ENCODE measurements around the gene MGME1.
A peak's percentile ranks its signal among the peaks of the same experiment; 100 is the strongest.
"Not testable (repeated sequence)": the region's sequence is repeated elsewhere in the genome, so short reads cannot be mapped to it uniquely, and the experiment has no call there.

Gene MGME1

DNA sequence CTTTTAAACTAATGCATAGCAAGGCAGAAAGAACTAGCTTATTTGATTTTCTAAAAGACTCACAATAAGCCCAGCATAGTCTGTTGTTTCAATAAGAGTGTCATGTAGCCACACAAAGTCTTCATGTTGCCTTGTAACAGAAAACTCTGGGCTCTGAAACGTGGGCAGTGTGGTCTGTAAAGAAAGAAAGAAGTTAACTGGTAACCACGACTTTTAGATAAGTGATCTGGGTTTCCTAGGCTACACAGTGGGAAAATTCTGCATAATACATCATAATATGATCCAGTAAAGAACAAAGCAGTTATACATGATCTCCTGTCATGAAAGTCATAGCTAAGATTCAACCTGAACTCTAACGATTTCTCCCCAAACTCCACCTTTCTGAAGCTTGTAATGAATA, 13.5 kb upstream of the MGME1 start:
- no peak overlapping the region for H3K9ac ChIP-seq (ENCODE audit: low read depth, low read length)
- no peak overlapping the region for H3K4me2 ChIP-seq (ENCODE audit: low read length)
- no peak overlapping the region for H3K4me3 ChIP-seq (ENCODE audit: low read length)
- H3K4me1 ChIP-seq (ENCODE audit: control insufficient read depth, insufficient read depth, low read length), result peaks cover 30% of the 10 kb centered on the region
- H3K9me3 ChIP-seq (replicated peaks; ENCODE audit: low read length), result no peaks in the 10 kb centered on the region
- peaks cover 62% of the 10 kb centered on the region for H3K36me3 ChIP-seq (ENCODE audit: insufficient read depth, low read length)
- H3K27me3 ChIP-seq (ENCODE audit: control insufficient read depth, insufficient read depth, low read length), result no peaks in the 10 kb centered on the region

DNA sequence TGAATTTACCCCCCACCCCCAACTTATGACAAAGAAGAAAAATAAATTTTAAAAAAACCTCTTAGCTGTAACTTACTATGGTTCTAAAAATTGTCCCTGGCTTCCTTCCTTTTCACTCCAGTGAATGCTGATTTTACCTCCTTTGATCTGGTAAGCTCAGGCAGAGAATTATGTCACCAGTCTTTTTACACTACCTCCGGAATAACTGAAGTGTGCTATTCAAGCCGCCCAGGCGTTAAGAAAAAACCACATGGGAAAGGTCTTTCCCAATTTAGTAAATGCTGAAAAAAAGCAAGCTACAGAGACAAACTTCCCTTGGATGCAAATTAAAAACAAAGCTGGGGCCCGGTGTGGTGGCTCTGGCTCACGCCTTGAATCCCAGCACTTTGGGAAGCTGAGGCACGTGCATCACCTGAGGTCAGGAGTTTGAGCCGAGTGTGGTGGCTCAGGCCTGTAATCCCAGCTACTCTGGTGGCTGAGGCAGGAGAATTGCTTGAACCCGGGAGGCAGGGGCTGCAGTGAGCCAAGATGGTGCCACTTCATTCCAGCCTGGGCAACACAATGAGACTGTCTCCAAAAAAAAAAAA, 12.6 kb upstream of the MGME1 start:
- no peaks in the 10 kb centered on the region for H3K27me3 ChIP-seq (ENCODE audit: control insufficient read depth, insufficient read depth, low read length)
- no peak overlapping the region for H3K4me2 ChIP-seq (ENCODE audit: low read length)
- H3K9me3 ChIP-seq (replicated peaks; ENCODE audit: low read length), result no peaks in the 10 kb centered on the region
- no peak overlapping the region for H3K4me3 ChIP-seq (ENCODE audit: low read length)
- H3K4me1 ChIP-seq (ENCODE audit: control insufficient read depth, insufficient read depth, low read length), result peaks cover 37% of the 10 kb centered on the region
- H3K36me3 ChIP-seq (ENCODE audit: insufficient read depth, low read length), result peaks cover 53% of the 10 kb centered on the region
- H3K9ac ChIP-seq (ENCODE audit: low read depth, low read length), result no peak overlapping the region

DNA sequence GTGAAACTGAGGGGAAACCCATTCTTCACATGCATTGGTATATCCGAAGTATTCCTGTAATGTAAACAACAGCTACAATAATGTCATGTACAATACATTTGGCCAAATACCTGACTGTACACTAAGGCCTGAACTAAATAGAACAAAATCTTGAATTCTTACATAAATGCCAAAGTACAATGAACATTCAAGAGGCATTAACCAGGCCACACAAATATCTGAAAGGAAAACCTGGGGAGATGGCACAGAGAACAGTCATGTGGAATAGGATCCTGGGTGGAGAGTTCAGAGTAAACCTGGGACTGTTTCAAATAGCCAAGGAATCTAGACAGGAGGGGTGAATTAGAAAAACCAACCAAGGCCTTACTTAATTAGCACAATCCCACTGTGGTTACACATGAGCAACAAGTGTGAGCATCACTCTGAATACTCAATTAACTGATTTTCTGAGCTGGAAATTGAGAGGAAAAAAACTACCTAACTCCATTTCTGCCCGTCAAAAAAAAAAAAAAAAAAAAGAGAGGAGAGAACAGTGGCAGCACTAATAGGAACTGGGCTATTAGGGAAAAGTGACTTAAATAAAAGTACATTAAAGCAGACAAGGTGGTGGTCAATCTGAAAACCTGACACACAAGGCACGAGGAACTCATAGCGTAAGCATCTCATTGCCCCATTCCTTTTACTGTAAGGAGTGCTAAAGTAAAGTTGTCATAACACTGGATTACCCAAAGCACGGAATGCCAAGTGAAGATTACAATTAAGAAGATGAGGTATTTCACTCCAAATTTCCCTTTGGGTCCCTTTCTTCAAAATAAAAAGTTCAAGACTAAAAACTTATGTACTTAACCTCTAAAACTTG, 11.1 kb upstream of the MGME1 start:
- H3K4me2 ChIP-seq (ENCODE audit: low read length), result no peak overlapping the region
- H3K9ac ChIP-seq (ENCODE audit: low read depth, low read length), result no peak overlapping the region
- no peaks in the 10 kb centered on the region for H3K27me3 ChIP-seq (ENCODE audit: control insufficient read depth, insufficient read depth, low read length)
- H3K9me3 ChIP-seq (replicated peaks; ENCODE audit: low read length), result no peaks in the 10 kb centered on the region
- peaks cover 51% of the 10 kb centered on the region for H3K4me1 ChIP-seq (ENCODE audit: control insufficient read depth, insufficient read depth, low read length)
- peaks cover 42% of the 10 kb centered on the region for H3K36me3 ChIP-seq (ENCODE audit: insufficient read depth, low read length)
- H3K4me3 ChIP-seq (ENCODE audit: low read length), result no peak overlapping the region

DNA sequence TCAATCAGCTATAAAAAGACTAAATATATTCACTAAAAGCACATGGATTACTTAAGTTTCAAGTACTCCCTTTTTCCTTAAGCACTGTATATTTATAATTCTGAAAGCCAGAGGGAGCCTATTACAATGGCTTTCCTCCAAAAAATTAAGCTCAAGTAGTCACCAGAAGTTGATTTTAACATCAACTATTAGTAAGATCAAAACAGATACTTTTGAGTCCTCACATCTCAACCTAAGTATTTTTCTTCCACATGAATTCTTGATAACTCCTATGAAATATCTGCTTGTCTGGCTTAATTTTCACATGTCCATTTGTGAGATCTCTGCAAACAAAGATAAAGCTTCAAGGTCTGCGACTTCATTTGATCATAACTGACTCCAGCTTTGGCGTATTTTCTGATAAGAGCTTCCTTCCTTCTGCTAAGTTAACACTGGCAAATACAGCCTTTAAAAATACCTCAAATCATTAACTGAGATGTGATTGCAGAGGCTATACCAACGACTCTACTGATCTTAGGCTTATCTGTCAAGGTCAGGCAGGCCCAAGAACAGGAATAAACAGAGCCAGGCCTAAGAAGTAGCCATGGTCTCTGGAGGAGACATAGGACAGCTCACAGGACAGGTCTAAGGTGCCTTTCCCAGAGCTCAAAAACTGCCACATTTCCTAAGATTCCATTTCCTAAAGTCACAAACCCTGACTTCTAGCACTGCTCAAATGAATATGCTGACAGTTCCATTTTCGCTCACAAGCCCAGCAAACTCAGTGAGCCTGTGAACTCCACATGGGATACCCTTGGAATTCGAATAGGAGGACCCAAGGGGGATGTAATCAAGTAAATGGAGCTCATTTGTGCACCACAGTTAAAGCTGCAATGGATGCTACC, 10.2 kb upstream of the MGME1 start:
- H3K4me3 ChIP-seq (ENCODE audit: low read length), result no peak overlapping the region
- H3K4me1 ChIP-seq (ENCODE audit: control insufficient read depth, insufficient read depth, low read length), result peaks cover 60% of the 10 kb centered on the region
- H3K27me3 ChIP-seq (ENCODE audit: control insufficient read depth, insufficient read depth, low read length), result no peaks in the 10 kb centered on the region
- H3K9me3 ChIP-seq (replicated peaks; ENCODE audit: low read length), result no peaks in the 10 kb centered on the region
- peak overlapping the region; percentile 50 for H3K4me2 ChIP-seq (ENCODE audit: low read length)
- H3K9ac ChIP-seq (ENCODE audit: low read depth, low read length), result peak overlapping the region; percentile 3
- H3K36me3 ChIP-seq (ENCODE audit: insufficient read depth, low read length), result peaks cover 37% of the 10 kb centered on the region

DNA sequence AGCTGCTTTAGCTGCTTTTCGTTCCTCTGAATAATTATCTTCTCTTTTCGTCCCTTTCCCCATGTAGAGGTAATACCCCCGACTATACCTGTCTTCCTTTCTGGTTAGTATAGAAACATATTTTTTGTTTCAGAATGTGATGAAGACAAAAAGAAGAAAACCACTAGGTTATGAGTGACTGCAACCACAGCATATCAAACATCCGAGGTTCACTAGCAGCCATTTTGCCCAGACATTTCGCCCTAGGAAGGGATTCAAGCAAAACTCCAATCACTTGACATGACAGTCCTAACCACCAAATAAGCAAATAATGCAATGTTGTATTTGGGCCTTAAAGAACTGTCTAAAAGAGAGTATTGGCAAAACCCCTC, 9.6 kb upstream of the MGME1 start:
- Histone ChIP-seq H3K9ac (ENCODE audit: low read depth, low read length) (no peak overlapping the region), H3K9me3 (replicated peaks; ENCODE audit: low read length) (no peaks in the 10 kb centered on the region), H3K4me2 (ENCODE audit: low read length) (peak overlapping the region; percentile 50), H3K36me3 (ENCODE audit: insufficient read depth, low read length) (peaks cover 37% of the 10 kb centered on the region), H3K4me1 (ENCODE audit: control insufficient read depth, insufficient read depth, low read length) (peaks cover 66% of the 10 kb centered on the region), H3K27me3 (ENCODE audit: control insufficient read depth, insufficient read depth, low read length) (no peaks in the 10 kb centered on the region), H3K4me3 (ENCODE audit: low read length) (no peak overlapping the region)

DNA sequence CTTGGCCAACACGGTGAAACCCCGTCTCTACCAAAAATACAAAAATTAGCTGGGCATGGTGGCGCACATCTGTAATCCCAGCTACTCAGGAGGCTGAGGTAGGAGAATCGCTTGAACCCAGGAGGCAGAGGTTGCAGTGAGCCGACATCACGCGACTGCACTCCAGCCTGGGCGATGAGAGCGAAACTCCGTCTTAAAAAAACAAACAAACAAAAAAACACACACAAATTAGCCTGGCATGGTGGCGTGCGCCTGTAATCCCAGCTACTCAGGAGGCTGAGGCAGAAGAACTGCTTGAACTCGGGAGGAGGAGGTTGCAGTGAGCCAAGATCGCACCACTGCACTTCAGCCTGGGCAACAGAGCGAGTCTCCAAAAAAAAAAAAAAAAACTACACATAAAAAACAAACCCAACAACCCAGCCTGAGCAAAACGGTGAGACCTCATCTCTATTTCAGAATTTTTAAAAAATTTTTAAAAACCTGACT, 8.4 kb upstream of the MGME1 start:
- Histone ChIP-seq H3K4me2 (ENCODE audit: low read length) (peak overlapping the region; percentile 53), H3K9ac (ENCODE audit: low read depth, low read length) (peak overlapping the region; percentile 28), H3K4me1 (ENCODE audit: control insufficient read depth, insufficient read depth, low read length) (peaks cover 78% of the 10 kb centered on the region), H3K36me3 (ENCODE audit: insufficient read depth, low read length) (peaks cover 26% of the 10 kb centered on the region)
- not testable (repeated sequence) for H3K9me3 ChIP-seq (replicated peaks; ENCODE audit: low read length); H3K4me3 ChIP-seq (ENCODE audit: low read length); H3K27me3 ChIP-seq (ENCODE audit: control insufficient read depth, insufficient read depth, low read length)

DNA sequence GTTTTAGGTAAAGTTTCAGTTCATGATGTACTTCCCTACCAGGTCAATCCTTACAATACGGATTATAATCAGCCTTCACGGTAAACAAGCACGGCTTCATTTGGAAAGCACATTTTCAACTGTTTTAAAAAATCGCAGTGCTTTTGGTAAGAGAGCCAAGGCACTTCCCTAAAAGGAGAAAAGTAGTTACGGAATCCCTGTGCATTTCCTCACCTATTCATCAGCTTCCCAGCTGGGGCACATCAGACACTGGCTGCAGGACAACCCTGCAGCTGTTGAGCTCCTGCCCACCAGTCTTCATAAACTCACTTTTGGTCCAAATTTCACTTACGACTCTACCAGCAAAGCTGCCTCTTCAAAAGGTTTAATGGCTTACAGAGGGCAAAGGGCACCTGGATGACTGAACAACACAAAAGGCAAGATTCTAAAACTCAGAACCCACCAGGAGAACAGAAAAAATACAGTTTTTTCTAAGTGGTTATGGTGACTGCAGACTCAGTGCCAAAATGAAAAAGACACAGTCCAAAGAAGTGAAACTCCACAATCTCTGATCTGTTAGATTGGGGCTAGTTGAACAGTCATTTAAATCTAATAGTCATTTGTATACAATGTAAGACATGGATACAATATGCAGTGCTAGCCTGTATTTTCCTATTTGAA, 7.8 kb upstream of the MGME1 start:
- no peaks in the 10 kb centered on the region for H3K27me3 ChIP-seq (ENCODE audit: control insufficient read depth, insufficient read depth, low read length)

DNA sequence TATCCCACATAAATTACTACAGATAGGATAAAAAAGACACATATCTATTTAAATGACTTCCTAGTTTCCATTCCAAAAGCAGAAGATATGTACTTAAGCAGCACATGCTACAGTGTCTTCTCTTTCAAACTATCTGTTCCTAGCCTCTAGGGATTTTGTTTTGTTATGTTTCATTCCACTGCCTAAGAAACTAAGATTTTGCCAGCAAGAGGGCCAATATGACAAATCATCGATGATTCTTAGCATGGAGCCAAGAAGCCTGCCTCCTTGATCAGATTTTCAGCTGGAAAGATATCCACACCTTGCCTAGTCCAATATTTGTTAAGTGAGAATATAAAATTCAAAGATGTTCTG, 7.3 kb upstream of the MGME1 start:
- H3K4me2 ChIP-seq (ENCODE audit: low read length), result peak overlapping the region; percentile 53
- H3K4me3 ChIP-seq (ENCODE audit: low read length), result no peak overlapping the region
- no peaks in the 10 kb centered on the region for H3K9me3 ChIP-seq (replicated peaks; ENCODE audit: low read length)
- peak overlapping the region; percentile 28 for H3K9ac ChIP-seq (ENCODE audit: low read depth, low read length)
- H3K27me3 ChIP-seq (ENCODE audit: control insufficient read depth, insufficient read depth, low read length), result no peaks in the 10 kb centered on the region
- H3K36me3 ChIP-seq (ENCODE audit: insufficient read depth, low read length), result peaks cover 15% of the 10 kb centered on the region
- peaks cover 84% of the 10 kb centered on the region for H3K4me1 ChIP-seq (ENCODE audit: control insufficient read depth, insufficient read depth, low read length)

More for the DNA sequence above, 7.8 kb upstream of the MGME1 start:
- H3K4me2 ChIP-seq (ENCODE audit: low read length), result peak overlapping the region; percentile 53
- H3K9ac ChIP-seq (ENCODE audit: low read depth, low read length), result peak overlapping the region; percentile 28
- H3K9me3 ChIP-seq (replicated peaks; ENCODE audit: low read length), result no peaks in the 10 kb centered on the region
- peaks cover 84% of the 10 kb centered on the region for H3K4me1 ChIP-seq (ENCODE audit: control insufficient read depth, insufficient read depth, low read length)
- peaks cover 20% of the 10 kb centered on the region for H3K36me3 ChIP-seq (ENCODE audit: insufficient read depth, low read length)
- peak overlapping the region; percentile 15 for H3K4me3 ChIP-seq (ENCODE audit: low read length)

DNA sequence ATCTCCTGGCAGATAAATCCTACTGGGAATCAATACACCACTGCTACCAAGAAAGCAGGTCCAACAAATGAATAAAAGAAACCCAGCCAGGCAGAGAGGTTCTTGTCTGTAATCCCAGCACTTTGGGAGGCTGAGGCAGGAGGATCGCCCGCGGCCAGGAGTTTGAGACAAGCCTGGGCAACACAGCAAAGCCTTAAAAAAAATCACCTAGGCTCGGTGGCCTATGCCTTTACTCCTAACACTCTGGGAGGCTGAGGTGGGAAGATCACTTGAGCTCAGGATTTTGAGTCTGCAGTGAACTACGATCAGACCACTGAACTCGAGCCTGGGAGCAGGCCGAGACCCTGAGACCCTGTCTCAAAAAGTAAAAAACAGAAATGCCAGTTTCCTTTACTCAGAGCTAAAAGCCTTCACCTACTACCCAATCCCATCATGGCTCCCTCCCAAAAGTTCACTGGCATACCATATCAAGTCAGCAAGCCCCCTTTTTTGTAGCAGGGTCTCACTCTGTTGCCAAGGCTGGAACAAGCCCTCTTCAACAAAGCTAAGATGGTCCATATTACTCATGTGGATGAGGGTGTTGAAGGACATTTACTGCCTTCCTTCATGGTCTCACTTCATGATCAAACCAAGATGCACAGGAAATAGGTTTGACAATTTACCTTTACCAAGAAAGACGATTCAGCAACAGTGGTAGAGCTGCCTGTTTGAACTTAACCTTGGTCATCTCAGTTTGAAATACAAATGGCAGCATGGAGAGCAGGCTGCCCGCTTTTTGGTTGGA, 5.5 kb upstream of the MGME1 start:
- H3K9me3 ChIP-seq (replicated peaks; ENCODE audit: low read length), result no peaks in the 10 kb centered on the region
- H3K9ac ChIP-seq (ENCODE audit: low read depth, low read length), result no peak overlapping the region
- peaks cover 15% of the 10 kb centered on the region for H3K36me3 ChIP-seq (ENCODE audit: insufficient read depth, low read length)
- H3K4me2 ChIP-seq (ENCODE audit: low read length), result peak overlapping the region; percentile 51
- no peaks in the 10 kb centered on the region for H3K27me3 ChIP-seq (ENCODE audit: control insufficient read depth, insufficient read depth, low read length)
- H3K4me1 ChIP-seq (ENCODE audit: control insufficient read depth, insufficient read depth, low read length), result peaks cover 74% of the 10 kb centered on the region
- H3K4me3 ChIP-seq (ENCODE audit: low read length), result no peak overlapping the region

DNA sequence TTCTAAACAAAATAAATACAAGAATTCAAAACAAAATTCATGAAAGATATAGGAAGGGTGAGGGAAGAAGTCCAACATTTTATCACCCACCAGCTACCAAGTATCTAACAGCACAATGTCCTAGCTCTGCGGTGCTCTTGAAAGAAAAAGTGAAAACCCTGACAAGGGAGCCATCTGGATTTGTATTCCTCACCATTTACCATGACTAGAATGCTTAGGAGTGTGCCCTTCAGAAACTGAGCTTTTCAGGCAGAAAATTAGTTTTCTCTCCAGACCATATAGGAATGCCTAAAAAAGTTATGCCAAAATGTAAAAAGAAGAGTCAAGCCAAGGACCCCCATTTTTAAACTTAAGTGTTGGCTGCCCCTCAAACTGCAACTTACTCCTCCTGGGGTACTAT, 4.7 kb upstream of the MGME1 start:
- Histone ChIP-seq H3K4me3 (ENCODE audit: low read length) (no peak overlapping the region), H3K27me3 (ENCODE audit: control insufficient read depth, insufficient read depth, low read length) (no peaks in the 10 kb centered on the region), H3K9me3 (replicated peaks; ENCODE audit: low read length) (no peaks in the 10 kb centered on the region), H3K4me2 (ENCODE audit: low read length) (peak overlapping the region; percentile 98), H3K36me3 (ENCODE audit: insufficient read depth, low read length) (peaks cover 15% of the 10 kb centered on the region), H3K4me1 (ENCODE audit: control insufficient read depth, insufficient read depth, low read length) (peaks cover 67% of the 10 kb centered on the region), H3K9ac (ENCODE audit: low read depth, low read length) (no peak overlapping the region)

Data from skeletal muscle satellite cell (primary cell).